Kidney (tissue), 14 donors: Measurements from ENCODE around the gene CXCL17. TPM values are rescaled to one million over a fixed set of nuclear protein-coding genes. Genes with fewer than 3 reads are reported as not detected.

Source experiments
- DNase-seq, 5 donors: peaks; one replicate each; pipeline ENCODE4 v3.0.0-alpha.2; 2013 to 2020
- FAIRE-seq: peaks from 2 replicates; lab custom pipeline; 2012; peaks lifted over from hg19 to GRCh38; lab: Jason Lieb, UNC
- H3K27ac ChIP-seq, 2 donors: one replicate each; pipeline ENCODE4 v1.7.0; 2013; ENCODE audit warnings: low read depth in 2 of 2, low read length in 2 of 2, inconsistent platforms in 1 of 2
- H3K27me3 ChIP-seq: one replicate; pipeline ENCODE4 v1.7.1; 2013; ENCODE audit warnings: low read length, inconsistent platforms; ENCODE audit not compliant: control insufficient read depth, insufficient read depth
- H3K36me3 ChIP-seq, 3 donors: one replicate each; pipeline versions ENCODE4 v1.7.0 to v1.7.1; 2013; ENCODE audit warnings: low read length in 3 of 3, control low read depth in 1 of 3, inconsistent platforms in 1 of 3; ENCODE audit not compliant: insufficient read depth in 3 of 3, control insufficient read depth in 2 of 3
- H3K4me1 ChIP-seq, 3 donors: one replicate each; pipeline versions ENCODE4 v1.7.0 to v1.7.1; 2013; ENCODE audit warnings: low read length in 3 of 3, inconsistent platforms in 1 of 3, low read depth in 1 of 3; ENCODE audit not compliant: control insufficient read depth in 2 of 3, insufficient read depth in 2 of 3
- H3K4me3 ChIP-seq, 3 donors: one replicate each; pipeline versions ENCODE4 v1.7.0 to v1.8.1; 2013; ENCODE audit warnings: low read length in 3 of 3, control low read depth in 1 of 3, inconsistent platforms in 1 of 3
- H3K9ac ChIP-seq, 3 donors: one replicate each; pipeline versions ENCODE4 v1.7.0 to v1.7.1; 2013; ENCODE audit warnings: low read length in 3 of 3, control low read depth in 1 of 3, inconsistent platforms in 1 of 3
- H3K9me3 ChIP-seq, 3 donors: one replicate each; pipeline versions ENCODE4 v1.7.0 to v1.7.1; 2013; ENCODE audit warnings: low read length in 3 of 3, control low read depth in 1 of 3, inconsistent platforms in 1 of 3; ENCODE audit not compliant: control insufficient read depth in 2 of 3, insufficient read depth in 1 of 3
- CTCF ChIP-seq: IDR thresholded peaks from 3 replicates; pipeline ENCODE4 v1.5.1; 2012; ENCODE audit warnings: mild to moderate bottlenecking, moderate library complexity, borderline replicate concordance; ENCODE audit not compliant: insufficient read depth; ENCODE audit errors: extremely low read depth
- intact Hi-C: fragments of 100-400 bp; cut with DNase I; formaldehyde crosslinking; loops from one replicate; pipeline ENCODE4 v1.11.1; 2022
- polyA plus RNA-seq: library from polyadenylated mRNA; stranded (reverse); fragments of 350-450 nt; fragmentation: Illumina TruSeq; extraction: RNeasy Lipid Tissue Mini Kit (QIAGEN cat#74804); gene quantifications from one replicate; pipeline ENCODE4 v1.2.3, GENCODE V29; 2014; ENCODE audit warnings: low read depth, low replicate concordance; ENCODE audit not compliant: insufficient read depth
- total RNA-seq: library from RNA; stranded (reverse); fragmentation: NEBNext Ultra II Directional; extraction: Animal tissue kit (Norgen Biotek cat#: 25700); gene quantifications from one replicate; pipeline ENCODE4 v1.2.1, GENCODE V29; 2021
- donor health status: control.
- donor health status: control.
- donor health status: control.
- donor health status: control.
- donor health status: control.
- donor health status: DM: yes; HTN: yes; CAD: no.
- donor health status: Normal renal cell carcinoma (clear cell type).

Gene CXCL17
- total and polyA plus RNA-seq, 2 donors from 2014 or later, result not detected

- no peak overlapping the region for H3K4me3 ChIP-seq
- no peak overlapping the region for H3K27ac ChIP-seq
- intact Hi-C loops, result loop anchor here (10.0 kb wide), 1 partner anchor 89 kb away; no protein-coding TSS in a partner anchor
- FAIRE-seq (no peak), DNase-seq (no peak)
- H3K9me3 ChIP-seq, result no peaks in the 10 kb centered on the region
- H3K27me3 ChIP-seq, result no peaks in the 10 kb centered on the region
- TF ChIP-seq CTCF, result no peak
- H3K9ac ChIP-seq, result no peak overlapping the region
- no peaks in the 10 kb centered on the region for H3K36me3 ChIP-seq
- H3K4me1 ChIP-seq, result peaks cover 0 to 3% (median 0%) of the 10 kb centered on the region in 3 donors
Measured at GRCh38 chr19:42445948-42446347, 3.2 kb upstream of the CXCL17 start.

- Histone ChIP-seq H3K9ac (no peak overlapping the region), H3K4me1 (no peaks in the 10 kb centered on the region), H3K4me3 (no peak overlapping the region), H3K36me3 (no peaks in the 10 kb centered on the region), H3K27ac (no peak overlapping the region), H3K27me3 (no peaks in the 10 kb centered on the region), H3K9me3 (no peaks in the 10 kb centered on the region)
- FAIRE-seq, result no peak
- no peak for TF ChIP-seq CTCF
- no peak for DNase-seq
- intact Hi-C loops, result loop anchor here (10.0 kb wide), 1 partner anchor 91 kb away; no protein-coding TSS in a partner anchor
Measured at GRCh38 chr19:42443944-42444398, 1.2 kb upstream of the CXCL17 start.

GRCh38 chr19:42441049-42441445, 1.7 kb downstream of the CXCL17 start:
- Histone ChIP-seq H3K36me3 (no peaks in the 10 kb centered on the region), H3K9ac (no peak overlapping the region), H3K27me3 (no peaks in the 10 kb centered on the region), H3K4me1 (no peaks in the 10 kb centered on the region), H3K27ac (no peak overlapping the region), H3K4me3 (no peak overlapping the region), H3K9me3 (no peaks in the 10 kb centered on the region)
- no peak for DNase-seq
- intact Hi-C loops, result loop anchor here (10.0 kb wide), 1 partner anchor 94 kb away; no protein-coding TSS in a partner anchor
- TF ChIP-seq CTCF, result no peak
- FAIRE-seq, result no peak
